ENCODE data around the gene PITPNM3. TPM values are rescaled to one million over a fixed set of nuclear protein-coding genes. Genes with fewer than 3 reads are reported as not detected.

Gene PITPNM3
- total and polyA plus RNA-seq, 2 experiments from 2014 or later = 1.0 to 1.5 TPM

DNA sequence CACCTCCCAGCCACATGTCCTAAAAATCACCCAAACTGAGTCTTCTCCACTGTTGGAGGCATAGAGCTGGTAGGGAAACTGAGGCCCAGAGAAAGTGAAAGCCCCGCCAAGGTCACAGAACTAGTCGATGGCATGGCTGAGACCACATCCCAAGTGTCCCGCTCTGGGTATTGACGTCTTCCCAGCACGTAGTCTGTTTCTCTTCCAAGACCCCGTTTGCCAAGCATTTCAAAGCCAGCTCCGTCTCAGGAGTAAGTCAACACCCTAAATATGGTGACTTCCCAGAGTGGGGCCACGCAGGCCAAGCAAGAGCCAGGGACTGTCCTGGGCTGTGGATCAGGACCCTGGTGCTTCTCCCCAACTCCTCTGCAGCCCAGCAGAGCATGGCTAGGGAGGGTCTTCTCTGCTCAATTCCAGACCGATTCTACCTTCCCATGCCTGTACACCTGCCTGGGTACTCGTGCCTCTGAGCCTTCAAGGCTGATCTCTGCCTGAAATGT, 19.7 kb downstream of the PITPNM3 start:
- TF ChIP-seq POLR2AphosphoS5 (IDR thresholded peaks at IDR 0.05; ENCODE audit: low read depth) = no peak
- ATAC-seq = no peak
- Mint-ChIP-seq H3K36me3 (ENCODE audit: low read depth) (0 out of 3 replicates have a peak, but pooled peaks cover 5% of the 10 kb centered on the region), H3K27ac (no peak overlapping the region), H3K27me3 (ENCODE audit: insufficient read depth, low read depth, poor library complexity) (peaks cover 12% of the 10 kb centered on the region), H3K4me1 (peaks cover 14% of the 10 kb centered on the region; the same call in 2 of the 3 replicates), H3K9me3 (peaks cover 15% of the 10 kb centered on the region), H3K4me3 (no peak overlapping the region)
- no peak for DNase-seq (ENCODE audit: low spot score)
- no peak overlapping the region for H3K27ac ChIP-seq (ENCODE audit: low read depth)
- H3F3A ChIP-seq (replicated peaks; ENCODE audit: low read depth) = no peaks in the 10 kb centered on the region
- no peaks in the 10 kb centered on the region for H3K9me2 ChIP-seq (ENCODE audit: insufficient read depth)
- H3K36me3 ChIP-seq (ENCODE audit: insufficient read depth) = no peaks in the 10 kb centered on the region
- no peak overlapping the region for H2AFZ ChIP-seq
- peaks cover 4% of the 10 kb centered on the region; the same call in 1 of the 2 replicates for H3K4me1 ChIP-seq (ENCODE audit: insufficient read depth)
- H3K4me3 ChIP-seq = no peak overlapping the region
- no peaks in the 10 kb centered on the region for H4K20me1 ChIP-seq (replicated peaks; ENCODE audit: insufficient read depth)
- H3K4me2 ChIP-seq = no peak overlapping the region
- H3K27me3 ChIP-seq (ENCODE audit: insufficient read depth) = no peaks in the 10 kb centered on the region
- no peaks in the 10 kb centered on the region for H3K79me2 ChIP-seq (replicated peaks; ENCODE audit: insufficient read depth)

DNA sequence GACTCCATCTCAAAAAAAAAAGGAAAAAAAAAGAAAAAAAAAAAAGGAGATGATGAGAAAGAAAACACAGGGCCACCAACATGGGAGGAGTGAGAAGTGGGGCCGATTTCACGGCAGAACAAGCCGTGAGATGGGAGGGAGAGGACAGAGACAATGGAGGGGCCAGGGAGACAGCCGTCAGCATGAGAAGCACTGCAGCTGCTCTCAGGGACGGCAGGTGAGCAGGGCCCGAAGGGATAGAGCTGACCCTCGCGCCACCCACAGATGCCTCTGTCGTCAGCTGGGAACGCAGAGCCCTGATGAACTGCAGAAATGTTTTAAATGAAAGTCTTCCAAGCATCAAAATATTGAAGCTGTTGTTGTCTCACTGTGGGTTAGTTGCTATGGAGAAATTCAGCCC, 20.3 kb downstream of the PITPNM3 start:
- no peak overlapping the region for H3K4me3 Mint-ChIP-seq
- TF ChIP-seq, protein P1, sequence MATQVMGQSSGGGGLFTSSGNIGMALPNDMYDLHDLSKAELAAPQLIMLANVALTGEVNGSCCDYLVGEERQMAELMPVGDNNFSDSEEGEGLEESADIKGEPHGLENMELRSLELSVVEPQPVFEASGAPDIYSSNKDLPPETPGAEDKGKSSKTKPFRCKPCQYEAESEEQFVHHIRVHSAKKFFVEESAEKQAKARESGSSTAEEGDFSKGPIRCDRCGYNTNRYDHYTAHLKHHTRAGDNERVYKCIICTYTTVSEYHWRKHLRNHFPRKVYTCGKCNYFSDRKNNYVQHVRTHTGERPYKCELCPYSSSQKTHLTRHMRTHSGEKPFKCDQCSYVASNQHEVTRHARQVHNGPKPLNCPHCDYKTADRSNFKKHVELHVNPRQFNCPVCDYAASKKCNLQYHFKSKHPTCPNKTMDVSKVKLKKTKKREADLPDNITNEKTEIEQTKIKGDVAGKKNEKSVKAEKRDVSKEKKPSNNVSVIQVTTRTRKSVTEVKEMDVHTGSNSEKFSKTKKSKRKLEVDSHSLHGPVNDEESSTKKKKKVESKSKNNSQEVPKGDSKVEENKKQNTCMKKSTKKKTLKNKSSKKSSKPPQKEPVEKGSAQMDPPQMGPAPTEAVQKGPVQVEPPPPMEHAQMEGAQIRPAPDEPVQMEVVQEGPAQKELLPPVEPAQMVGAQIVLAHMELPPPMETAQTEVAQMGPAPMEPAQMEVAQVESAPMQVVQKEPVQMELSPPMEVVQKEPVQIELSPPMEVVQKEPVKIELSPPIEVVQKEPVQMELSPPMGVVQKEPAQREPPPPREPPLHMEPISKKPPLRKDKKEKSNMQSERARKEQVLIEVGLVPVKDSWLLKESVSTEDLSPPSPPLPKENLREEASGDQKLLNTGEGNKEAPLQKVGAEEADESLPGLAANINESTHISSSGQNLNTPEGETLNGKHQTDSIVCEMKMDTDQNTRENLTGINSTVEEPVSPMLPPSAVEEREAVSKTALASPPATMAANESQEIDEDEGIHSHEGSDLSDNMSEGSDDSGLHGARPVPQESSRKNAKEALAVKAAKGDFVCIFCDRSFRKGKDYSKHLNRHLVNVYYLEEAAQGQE (IDR thresholded peaks at IDR 0.05; ENCODE audit: unreplicated experiment) = no peak
- TF ChIP-seq POLR2AphosphoS5 (IDR thresholded peaks at IDR 0.05; ENCODE audit: low read depth) = no peak
- no peak for TF ChIP-seq ZNF331 (CRISPR knock-in tag; IDR thresholded peaks at IDR 0.05; ENCODE audit: low read depth)
- TF ChIP-seq JUNB (IDR thresholded peaks at IDR 0.05; ENCODE audit: unreplicated experiment) = no peak
- TF ChIP-seq ZNF114 (CRISPR knock-in tag; IDR thresholded peaks at IDR 0.05) = no peak
- TF ChIP-seq, protein P2, sequence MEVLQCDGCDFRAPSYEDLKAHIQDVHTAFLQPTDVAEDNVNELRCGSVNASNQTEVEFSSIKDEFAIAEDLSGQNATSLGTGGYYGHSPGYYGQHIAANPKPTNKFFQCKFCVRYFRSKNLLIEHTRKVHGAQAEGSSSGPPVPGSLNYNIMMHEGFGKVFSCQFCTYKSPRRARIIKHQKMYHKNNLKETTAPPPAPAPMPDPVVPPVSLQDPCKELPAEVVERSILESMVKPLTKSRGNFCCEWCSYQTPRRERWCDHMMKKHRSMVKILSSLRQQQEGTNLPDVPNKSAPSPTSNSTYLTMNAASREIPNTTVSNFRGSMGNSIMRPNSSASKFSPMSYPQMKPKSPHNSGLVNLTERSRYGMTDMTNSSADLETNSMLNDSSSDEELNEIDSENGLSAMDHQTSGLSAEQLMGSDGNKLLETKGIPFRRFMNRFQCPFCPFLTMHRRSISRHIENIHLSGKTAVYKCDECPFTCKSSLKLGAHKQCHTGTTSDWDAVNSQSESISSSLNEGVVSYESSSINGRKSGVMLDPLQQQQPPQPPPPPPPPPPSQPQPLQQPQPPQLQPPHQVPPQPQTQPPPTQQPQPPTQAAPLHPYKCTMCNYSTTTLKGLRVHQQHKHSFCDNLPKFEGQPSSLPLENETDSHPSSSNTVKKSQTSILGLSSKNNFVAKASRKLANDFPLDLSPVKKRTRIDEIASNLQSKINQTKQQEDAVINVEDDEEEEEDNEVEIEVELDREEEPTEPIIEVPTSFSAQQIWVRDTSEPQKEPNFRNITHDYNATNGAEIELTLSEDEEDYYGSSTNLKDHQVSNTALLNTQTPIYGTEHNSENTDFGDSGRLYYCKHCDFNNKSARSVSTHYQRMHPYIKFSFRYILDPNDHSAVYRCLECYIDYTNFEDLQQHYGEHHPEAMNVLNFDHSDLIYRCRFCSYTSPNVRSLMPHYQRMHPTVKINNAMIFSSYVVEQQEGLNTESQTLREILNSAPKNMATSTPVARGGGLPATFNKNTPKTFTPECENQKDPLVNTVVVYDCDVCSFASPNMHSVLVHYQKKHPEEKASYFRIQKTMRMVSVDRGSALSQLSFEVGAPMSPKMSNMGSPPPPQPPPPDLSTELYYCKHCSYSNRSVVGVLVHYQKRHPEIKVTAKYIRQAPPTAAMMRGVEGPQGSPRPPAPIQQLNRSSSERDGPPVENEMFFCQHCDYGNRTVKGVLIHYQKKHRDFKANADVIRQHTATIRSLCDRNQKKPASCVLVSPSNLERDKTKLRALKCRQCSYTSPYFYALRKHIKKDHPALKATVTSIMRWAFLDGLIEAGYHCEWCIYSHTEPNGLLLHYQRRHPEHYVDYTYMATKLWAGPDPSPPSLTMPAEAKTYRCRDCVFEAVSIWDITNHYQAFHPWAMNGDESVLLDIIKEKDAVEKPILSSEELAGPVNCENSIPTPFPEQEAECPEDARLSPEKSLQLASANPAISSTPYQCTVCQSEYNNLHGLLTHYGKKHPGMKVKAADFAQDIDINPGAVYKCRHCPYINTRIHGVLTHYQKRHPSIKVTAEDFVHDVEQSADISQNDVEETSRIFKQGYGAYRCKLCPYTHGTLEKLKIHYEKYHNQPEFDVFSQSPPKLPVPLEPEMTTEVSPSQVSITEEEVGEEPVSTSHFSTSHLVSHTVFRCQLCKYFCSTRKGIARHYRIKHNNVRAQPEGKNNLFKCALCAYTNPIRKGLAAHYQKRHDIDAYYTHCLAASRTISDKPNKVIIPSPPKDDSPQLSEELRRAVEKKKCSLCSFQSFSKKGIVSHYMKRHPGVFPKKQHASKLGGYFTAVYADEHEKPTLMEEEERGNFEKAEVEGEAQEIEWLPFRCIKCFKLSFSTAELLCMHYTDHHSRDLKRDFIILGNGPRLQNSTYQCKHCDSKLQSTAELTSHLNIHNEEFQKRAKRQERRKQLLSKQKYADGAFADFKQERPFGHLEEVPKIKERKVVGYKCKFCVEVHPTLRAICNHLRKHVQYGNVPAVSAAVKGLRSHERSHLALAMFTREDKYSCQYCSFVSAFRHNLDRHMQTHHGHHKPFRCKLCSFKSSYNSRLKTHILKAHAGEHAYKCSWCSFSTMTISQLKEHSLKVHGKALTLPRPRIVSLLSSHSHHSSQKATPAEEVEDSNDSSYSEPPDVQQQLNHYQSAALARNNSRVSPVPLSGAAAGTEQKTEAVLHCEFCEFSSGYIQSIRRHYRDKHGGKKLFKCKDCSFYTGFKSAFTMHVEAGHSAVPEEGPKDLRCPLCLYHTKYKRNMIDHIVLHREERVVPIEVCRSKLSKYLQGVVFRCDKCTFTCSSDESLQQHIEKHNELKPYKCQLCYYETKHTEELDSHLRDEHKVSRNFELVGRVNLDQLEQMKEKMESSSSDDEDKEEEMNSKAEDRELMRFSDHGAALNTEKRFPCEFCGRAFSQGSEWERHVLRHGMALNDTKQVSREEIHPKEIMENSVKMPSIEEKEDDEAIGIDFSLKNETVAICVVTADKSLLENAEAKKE (CRISPR knock-in tag; IDR thresholded peaks at IDR 0.05) = no peak
- TF ChIP-seq NANOG (IDR thresholded peaks at IDR 0.05; ENCODE audit: borderline replicate concordance) = no peak
- no peak for TF ChIP-seq EZH2 (IDR thresholded peaks at IDR 0.05; ENCODE audit: low read depth, unreplicated experiment)
- TF ChIP-seq, protein P3, sequence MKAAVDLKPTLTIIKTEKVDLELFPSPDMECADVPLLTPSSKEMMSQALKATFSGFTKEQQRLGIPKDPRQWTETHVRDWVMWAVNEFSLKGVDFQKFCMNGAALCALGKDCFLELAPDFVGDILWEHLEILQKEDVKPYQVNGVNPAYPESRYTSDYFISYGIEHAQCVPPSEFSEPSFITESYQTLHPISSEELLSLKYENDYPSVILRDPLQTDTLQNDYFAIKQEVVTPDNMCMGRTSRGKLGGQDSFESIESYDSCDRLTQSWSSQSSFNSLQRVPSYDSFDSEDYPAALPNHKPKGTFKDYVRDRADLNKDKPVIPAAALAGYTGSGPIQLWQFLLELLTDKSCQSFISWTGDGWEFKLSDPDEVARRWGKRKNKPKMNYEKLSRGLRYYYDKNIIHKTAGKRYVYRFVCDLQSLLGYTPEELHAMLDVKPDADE (IDR thresholded peaks at IDR 0.05) = no peak
- TF ChIP-seq STAT1 (IDR thresholded peaks at IDR 0.05; ENCODE audit: unreplicated experiment) = no peak
- no peak for TF ChIP-seq CREB1 (CRISPR knock-in tag; IDR thresholded peaks at IDR 0.05; ENCODE audit: low read depth)

More for the DNA sequence above, 20.3 kb downstream of the PITPNM3 start:
- Histone ChIP-seq H3K9me2 (ENCODE audit: insufficient read depth) (no peaks in the 10 kb centered on the region), H3F3A (replicated peaks; ENCODE audit: low read depth) (no peaks in the 10 kb centered on the region), H4K20me1 (replicated peaks; ENCODE audit: insufficient read depth) (no peaks in the 10 kb centered on the region), H3K4me1 (ENCODE audit: insufficient read depth) (peaks cover 4% of the 10 kb centered on the region; the same call in 1 of the 2 replicates), H3K27me3 (ENCODE audit: insufficient read depth) (no peaks in the 10 kb centered on the region), H2AFZ (no peak overlapping the region), H3K4me3 (no peak overlapping the region), H3K36me3 (ENCODE audit: insufficient read depth) (no peaks in the 10 kb centered on the region), H3K27ac (ENCODE audit: low read depth) (no peak overlapping the region), H3K4me2 (no peak overlapping the region), H3K79me2 (replicated peaks; ENCODE audit: insufficient read depth) (no peaks in the 10 kb centered on the region)
- no peak for DNase-seq (ENCODE audit: low spot score)
- peaks cover 10% of the 10 kb centered on the region for H3K27me3 Mint-ChIP-seq (ENCODE audit: insufficient read depth, low read depth, poor library complexity)
- H3K36me3 Mint-ChIP-seq (ENCODE audit: low read depth) = 0 out of 3 replicates have a peak, but pooled peaks cover 5% of the 10 kb centered on the region
- H3K27ac Mint-ChIP-seq = no peak overlapping the region
- peaks cover 9% of the 10 kb centered on the region; the same call in 2 of the 3 replicates for H3K4me1 Mint-ChIP-seq
- H3K9me3 Mint-ChIP-seq = peaks cover 15% of the 10 kb centered on the region
- no peak for ATAC-seq
